ENCODE data around the gene DDAH1.
"Not testable (repeated sequence)": the region's sequence is repeated elsewhere in the genome, so short reads cannot be mapped to it uniquely, and the experiment has no call there.

DNA sequence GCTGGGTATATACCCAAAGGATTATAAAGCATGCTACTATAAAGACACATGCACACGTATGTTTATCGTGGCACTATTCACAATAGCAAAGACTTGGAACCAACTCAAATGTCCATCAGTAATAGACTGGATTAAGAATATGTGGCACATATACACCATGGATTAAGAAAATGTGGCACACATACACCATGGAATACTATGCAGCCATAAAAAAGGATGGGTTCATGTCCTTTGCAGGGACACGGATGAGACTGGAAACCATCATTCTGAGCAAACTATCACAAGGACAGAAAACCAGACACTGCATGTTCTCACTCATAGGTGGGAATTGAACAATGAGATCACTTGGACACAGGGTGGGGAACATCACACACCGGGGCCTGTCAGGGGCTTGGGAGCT lies 49.0 kb upstream of the DDAH1 start:
- TF ChIP-seq, protein P1, sequence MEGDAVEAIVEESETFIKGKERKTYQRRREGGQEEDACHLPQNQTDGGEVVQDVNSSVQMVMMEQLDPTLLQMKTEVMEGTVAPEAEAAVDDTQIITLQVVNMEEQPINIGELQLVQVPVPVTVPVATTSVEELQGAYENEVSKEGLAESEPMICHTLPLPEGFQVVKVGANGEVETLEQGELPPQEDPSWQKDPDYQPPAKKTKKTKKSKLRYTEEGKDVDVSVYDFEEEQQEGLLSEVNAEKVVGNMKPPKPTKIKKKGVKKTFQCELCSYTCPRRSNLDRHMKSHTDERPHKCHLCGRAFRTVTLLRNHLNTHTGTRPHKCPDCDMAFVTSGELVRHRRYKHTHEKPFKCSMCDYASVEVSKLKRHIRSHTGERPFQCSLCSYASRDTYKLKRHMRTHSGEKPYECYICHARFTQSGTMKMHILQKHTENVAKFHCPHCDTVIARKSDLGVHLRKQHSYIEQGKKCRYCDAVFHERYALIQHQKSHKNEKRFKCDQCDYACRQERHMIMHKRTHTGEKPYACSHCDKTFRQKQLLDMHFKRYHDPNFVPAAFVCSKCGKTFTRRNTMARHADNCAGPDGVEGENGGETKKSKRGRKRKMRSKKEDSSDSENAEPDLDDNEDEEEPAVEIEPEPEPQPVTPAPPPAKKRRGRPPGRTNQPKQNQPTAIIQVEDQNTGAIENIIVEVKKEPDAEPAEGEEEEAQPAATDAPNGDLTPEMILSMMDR (IDR thresholded peaks at IDR 0.05; ENCODE audit: extremely low read depth in 1 of 2, insufficient read depth in 1 of 2, low read depth in 1 of 2, low read length in 2 of 2) = not testable (repeated sequence)
- TF ChIP-seq POLR2A (IDR thresholded peaks at IDR 0.05; ENCODE audit: low read depth, low read length); EZH2 (IDR thresholded peaks at IDR 0.05; ENCODE audit: borderline replicate concordance, low read depth, low read length, severe bottlenecking); FOS (IDR thresholded peaks at IDR 0.05; ENCODE audit: borderline replicate concordance, insufficient read depth, low read length): not testable (repeated sequence)
